Right kidney (tissue), 1 donor: ENCODE measurements around the gene CMTM5.
A peak's percentile ranks its signal among the peaks of the same experiment; 100 is the strongest.

Experiments
- DNase-seq: peaks from one replicate; pipeline ENCODE4 v3.0.0-alpha.2; 2016

Gene CMTM5

DNA sequence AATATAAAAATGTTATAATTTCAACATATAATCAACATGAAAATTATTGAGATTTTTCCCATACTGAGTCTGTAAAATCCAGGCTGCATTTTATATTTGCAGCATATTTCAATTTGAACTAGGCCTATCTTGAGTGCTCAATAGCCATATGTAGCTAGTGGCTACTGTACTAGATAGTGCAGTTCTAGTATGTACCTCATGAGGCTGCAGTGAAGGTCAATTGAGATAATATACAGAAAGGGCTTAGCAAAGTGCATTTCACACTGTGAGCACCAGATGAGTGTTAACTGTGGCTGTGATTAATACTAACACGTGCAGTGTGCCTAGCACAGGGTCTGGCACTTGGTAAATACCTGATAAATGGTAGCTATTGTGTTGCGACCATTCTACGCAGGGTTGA lies 18.8 kb upstream of the CMTM5 start:
- DNase-seq, result no peak

DNA sequence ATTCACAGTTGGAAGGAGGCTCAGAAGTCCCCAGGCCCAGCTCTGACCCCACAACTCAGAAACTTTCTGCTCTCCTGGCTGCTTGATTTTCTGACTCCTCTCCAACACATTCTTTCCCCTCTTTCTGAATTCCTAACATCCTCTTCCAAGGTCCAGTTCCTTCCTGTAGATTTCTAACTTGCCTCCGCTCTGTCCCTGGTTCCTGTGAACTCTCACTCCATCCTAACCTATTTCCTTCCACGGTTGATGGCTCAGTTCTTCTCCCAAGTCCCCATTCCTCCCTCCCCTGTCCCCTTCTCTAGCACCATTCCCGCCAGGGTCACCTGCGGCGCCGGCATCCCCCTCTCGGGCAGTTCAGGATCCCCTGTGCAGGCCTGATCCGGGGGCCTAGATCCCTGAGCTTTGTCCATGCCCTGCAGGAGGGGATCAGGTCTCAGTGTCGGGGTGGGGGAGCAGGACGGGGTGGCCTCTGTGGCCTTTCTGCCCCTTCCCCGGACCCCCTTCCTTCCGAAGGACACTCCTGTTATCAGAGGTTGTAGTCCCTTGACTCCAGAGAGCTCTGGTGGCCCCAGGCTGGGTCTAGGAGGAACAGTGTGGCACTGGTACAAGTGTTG lies 18.2 kb upstream of the CMTM5 start:
- DNase-seq, result no peak

DNA sequence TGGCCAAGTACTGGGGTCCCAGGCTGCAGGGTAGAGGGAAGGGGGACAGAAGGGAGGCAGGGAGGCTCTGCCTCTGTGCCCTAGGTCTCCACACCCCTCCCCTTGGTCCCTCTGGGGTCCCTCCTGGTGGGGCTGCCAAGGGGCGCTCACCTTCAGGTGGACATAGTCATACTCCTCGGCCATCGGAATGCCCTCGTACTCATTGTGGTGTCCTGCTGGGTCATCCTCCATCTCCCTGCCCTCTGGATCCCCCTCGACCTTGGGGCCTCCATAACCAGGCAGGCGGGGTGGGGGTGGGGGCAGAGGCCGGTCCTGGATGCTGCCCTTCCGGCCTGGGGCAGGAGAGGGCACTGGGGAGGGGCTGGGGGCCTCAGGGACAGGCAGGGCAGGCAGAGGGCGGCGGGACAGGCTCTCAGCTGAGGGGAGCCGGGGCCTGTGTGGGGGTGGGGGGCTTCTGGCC lies 17.6 kb upstream of the CMTM5 start:
- no peak for DNase-seq

DNA sequence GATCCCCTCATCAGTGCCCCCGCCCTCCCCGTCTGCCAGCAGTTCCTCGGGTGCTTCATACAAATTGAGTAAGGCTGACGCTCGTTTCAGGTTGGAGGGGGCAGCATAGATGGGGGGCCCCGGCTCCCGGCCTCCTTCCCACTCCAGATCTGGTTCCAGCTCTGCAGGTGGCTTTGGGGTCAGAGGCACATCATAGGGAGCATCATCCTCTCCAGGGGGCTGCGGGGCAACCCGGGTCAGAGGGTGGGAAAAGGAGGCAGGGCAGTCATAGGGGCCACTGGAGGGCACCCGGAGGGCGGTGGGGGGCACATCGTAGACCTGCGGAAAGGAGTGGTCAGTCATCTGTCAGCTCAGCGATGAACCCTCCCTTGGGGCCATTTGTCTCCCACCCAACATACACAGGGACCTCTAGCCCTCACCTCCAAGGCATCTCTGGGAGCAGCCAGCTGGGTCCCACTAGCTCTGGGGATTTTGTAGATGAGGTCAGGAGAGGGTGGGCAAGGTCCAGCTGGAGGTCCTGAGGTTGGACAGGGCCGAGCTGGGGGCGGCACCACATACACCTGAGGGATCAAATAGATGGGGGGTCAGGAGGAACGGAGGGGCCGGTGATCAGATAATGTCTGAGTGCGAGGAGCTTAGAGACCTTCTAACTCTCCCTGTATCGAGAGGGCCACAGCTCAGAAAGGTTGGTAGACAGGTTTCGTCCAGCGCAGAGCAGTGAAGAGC lies 17.0 kb upstream of the CMTM5 start:
- DNase-seq, result no peak

DNA sequence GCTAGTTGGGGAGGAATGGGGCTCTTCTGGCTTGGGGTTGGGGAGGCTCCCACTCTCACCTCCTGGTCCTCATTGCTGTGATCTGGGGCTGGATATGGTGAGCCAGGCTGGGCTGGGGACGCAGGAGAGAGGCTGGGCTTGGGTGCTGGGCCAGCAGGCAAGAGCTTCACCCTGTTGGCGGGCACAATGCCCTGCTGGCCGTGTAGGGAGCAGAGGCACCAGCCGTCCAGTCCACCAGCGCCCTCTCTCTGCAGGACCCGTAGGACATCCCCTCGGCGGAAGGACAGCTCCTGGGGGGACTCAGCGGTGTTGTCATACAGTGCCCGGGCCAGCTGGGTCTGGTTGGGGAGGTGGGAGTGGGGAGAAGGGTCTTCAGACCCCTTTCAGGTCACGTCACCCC lies 16.4 kb upstream of the CMTM5 start:
- no peak for DNase-seq

DNA sequence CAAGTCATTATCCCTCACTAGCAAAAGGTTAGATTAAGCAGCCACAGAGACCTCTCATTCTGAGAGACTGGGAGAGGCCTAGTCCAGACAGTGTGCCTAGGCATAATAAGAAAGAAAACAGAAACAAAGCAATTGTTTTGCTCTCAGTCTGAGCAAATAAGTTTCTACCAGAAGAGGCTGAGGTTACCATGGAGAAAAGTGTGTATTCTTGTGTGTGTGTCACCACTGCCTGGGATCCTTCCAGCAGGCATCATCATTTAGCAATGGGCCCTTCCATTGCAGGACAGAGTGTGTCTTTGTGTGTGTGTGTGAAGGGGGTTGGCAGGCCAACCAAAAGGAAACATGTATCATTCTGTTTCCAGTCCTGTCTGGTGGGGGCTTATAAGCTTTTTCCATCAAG lies 15.5 kb upstream of the CMTM5 start:
- DNase-seq, result no peak

DNA sequence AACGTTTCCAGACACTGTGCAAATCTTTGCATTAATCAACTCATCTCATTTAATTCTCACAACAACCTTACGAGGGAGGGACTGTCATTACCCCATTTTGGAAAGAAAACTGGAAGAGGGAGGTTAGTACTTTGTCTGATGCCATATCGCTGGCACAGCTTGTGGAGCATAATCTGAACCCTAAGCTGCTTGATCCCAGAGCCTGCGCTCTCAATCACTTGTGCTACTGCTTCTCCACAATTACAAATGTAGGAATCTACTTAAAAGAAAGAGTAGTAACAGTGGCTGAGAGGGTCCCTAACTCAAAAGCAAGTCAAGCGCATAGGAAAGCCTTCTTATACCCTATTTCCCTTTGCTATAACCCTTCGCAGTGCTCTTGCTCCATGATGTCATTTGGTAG lies 15.1 kb upstream of the CMTM5 start:
- DNase-seq, result no peak

DNA sequence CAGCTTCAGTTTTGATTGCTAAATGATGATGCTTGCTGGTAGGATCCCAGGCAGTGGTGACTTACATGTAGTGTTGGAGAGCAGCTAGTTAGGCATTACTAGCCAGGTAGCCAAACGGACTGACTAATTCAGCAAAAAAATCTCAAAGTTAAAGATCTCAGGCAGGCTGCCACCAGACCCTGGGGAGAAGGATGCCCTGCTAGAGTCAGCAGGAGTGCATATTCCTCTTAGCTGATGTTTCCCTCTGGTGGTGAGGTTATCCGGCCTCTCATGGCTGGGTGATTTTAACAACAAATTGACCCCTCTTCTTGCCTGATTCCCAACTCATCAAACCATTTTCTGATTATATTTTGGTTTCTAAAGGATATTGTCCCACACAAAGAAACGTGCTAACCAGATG lies 14.6 kb upstream of the CMTM5 start:
- DNase-seq, result no peak

DNA sequence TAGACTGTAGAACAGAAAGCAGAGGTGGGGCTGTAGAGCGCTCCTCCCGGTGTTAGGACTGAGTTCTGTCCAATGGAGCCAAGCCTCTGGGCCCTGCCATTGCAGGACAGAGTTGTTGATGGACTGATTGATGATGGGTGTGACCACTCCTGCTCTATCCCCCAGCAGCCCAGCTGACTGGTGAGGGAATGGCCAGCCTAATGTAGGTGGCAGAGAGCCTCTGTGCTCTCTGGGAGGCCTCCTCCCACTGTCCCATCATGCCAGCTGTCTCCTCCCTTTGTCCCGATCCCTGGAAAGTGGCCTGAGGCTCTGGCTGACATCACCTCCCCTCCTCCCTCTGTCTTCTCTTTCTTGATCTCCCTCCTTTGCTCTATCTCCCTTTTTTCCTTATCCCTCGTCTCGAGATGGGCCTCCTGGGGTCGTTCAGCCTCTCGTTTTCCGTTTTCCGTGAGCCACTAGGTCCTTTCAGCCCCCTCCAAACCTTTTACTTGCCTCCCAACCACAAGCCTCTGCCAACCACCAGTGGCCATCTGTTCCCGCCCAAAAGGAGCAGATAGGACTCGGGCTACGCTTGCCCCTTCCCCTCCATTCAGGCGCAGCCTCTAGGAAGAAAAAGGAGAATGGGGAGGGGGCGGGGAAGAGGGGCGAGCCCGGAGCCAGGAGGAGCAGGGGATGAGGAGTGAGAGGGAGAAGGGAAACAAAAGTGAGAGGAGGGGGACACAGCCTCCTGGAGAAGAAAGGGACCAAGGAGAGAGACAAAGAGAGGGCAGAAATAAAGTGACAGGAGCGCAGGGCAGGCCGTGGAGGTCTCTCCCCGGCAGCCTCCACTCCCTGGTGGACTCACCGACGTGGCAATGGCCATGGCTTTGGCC lies 12.4 kb upstream of the CMTM5 start:
- DNase-seq, result peak; percentile 84

DNA sequence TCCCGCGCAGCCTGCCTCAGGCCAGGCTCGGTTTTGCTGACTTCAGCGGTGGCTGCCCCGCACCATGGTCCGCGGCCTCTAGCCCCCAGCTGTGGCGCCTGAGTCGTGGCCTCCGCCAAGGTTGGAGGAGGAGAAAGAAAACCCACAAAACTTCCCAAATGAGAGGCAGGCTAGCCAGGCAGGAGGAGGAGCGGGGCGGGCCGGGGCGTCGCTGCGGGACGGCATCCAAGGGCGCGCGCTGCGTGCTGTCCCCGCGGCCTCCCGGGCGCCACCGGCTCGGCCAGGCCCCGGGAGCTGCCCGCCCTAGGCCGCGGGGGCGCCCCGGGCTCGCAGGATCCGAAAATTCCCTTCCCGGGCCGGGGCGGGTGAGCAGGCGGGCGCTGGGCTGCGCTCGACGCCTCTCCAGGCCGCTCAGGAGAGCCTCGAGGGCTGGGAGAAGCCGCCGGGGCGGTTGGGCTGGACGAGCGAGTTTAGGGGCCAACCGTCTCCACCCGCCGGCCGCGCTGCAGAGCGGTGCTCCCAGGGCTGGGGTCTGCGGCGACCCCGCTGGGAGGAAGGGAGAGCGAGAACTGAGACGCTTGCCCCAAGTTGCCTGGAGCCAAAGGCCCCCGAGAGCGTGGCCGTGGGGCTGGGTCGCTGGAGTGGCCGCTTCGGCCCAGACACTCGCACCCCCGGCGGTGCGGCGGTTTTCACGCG lies 11.7 kb upstream of the CMTM5 start, which contains the start of gene EFS:
Gene EFS (minus strand): TSS at position 137 of the 696 bp plus-strand sequence. CDS start 147 bp downstream, outside the sequence.
- peak; percentile 89 for DNase-seq

DNA sequence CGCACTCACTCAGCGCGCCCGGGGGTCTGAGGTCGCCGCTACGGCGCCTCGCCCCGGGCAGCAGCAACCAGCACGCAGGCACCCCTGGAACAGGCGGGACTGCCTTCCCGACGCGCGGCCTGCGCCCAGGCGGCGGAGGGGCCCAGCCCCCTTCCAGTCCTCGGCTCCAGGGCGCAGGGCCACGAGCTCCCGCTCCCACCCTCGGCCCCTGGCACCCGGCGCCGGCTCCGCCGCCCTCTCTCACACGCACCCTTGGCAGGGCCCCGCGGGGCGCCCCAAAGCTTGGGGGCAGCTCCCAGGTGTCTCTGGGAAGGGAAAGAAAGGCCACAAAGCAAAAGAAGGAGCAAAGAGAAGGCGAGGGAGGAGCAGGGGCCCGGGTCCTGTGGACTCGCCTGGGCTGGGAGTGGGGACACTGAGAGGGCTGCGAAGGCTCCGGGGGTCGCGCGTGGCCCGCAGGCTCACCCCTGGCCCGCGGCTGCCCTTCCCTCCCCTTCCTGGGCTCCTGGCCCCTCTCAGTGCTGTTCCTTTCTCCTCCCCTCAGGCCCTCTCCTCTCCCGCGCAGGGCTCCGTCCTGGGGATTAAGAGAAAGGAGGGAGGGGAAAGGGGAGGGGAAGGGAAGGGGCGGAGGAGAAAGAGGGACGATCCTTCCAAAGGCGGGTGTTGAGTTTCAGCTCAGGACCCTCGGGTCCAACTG lies 11.0 kb upstream of the CMTM5 start:
- DNase-seq, result peak; percentile 95

DNA sequence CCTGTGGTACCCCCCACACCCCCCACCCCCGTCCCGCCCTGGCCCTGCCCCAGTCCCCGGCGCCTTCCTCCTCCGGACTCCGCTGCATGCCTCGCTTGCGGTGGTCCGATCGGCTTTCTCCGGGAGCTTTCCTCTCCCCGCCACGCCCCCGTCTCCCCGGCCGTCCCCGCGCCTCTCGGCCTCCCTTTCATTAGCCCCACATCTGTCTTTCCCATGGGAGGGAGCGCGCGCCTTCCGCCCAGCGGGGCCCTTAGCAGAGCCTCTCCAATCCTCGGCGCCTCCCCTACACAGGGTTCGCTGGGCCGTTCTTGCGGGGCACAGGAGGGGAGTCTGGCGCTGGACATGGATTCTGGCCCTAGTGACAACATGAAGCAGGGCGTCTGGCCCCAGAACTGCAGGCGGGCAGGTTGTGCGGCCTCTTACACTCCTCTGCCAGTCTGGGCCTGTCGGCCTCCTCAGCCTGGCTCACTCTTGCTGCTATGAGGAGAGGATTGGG lies 10.4 kb upstream of the CMTM5 start:
- DNase-seq, result peak; percentile 83

DNA sequence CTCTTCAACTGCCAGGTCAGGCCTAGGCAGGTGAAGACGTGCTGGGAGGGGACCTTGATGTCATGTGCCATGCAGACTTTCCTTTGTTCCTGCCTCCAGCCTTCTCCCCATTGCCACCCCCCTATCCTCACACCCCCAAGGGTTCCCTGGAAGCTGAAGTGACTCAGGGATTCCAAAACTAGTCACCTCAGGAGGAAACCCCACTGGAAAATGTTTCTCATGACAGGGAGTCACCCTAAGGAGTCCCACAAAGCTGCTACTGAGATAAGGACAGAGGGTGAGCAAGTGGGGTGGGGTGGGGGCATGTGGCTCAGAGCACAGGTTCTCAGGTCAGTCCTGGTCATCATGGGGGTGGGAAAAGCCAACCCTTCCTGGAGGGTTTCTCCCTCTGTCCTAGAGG lies 6.6 kb upstream of the CMTM5 start:
- no peak for DNase-seq

DNA sequence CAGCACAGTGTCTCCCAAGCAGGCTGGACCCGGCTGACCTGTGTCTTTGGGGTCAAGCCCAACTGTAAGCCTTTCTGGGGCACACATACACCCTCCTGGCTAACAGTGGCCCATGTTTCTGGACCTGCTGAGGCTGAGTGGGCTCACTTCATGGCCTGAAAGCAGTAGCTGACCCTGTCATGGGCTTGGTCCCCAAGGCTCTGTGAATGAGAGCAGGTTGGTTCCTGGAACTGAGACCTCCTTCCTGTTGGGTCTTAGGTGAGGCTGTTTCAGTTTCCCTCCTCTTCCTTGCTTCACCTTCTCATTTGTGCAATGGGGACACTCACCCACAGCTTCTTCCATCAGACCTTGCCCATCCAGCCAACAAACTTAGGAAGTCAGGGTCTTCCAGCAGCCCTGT lies 5.0 kb upstream of the CMTM5 start:
- no peak for DNase-seq

DNA sequence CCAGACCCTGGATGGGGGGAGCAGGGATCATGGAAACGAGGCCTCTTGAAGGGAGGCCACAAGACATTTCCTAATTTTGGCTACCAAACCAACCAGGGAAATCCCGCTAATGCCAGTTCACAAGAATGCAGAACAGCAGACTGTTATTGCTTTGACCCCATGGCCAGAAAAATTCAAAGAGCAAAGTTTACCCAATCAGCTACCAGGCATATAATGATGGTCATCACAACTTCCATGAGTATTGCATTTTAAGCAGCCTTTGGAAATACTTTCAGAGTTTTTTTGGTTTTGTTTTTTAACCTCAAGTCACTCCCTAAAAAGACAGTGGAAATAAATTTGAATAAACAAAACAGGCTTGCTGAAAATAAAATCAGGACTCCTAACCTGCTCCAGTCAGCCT lies 4.3 kb upstream of the CMTM5 start, which contains the start of gene IL25:
Gene IL25 (plus strand): TSS at position 301 of the 400 bp plus-strand sequence.
- no peak for DNase-seq

DNA sequence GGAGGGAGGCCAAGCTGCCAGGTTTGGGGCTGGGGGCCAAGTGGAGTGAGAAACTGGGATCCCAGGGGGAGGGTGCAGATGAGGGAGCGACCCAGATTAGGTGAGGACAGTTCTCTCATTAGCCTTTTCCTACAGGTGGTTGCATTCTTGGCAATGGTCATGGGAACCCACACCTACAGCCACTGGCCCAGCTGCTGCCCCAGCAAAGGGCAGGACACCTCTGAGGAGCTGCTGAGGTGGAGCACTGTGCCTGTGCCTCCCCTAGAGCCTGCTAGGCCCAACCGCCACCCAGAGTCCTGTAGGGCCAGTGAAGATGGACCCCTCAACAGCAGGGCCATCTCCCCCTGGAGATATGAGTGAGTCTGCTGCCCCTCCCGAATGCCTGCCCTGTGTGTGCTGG lies 3.8 kb upstream of the CMTM5 start:
- no peak for DNase-seq

DNA sequence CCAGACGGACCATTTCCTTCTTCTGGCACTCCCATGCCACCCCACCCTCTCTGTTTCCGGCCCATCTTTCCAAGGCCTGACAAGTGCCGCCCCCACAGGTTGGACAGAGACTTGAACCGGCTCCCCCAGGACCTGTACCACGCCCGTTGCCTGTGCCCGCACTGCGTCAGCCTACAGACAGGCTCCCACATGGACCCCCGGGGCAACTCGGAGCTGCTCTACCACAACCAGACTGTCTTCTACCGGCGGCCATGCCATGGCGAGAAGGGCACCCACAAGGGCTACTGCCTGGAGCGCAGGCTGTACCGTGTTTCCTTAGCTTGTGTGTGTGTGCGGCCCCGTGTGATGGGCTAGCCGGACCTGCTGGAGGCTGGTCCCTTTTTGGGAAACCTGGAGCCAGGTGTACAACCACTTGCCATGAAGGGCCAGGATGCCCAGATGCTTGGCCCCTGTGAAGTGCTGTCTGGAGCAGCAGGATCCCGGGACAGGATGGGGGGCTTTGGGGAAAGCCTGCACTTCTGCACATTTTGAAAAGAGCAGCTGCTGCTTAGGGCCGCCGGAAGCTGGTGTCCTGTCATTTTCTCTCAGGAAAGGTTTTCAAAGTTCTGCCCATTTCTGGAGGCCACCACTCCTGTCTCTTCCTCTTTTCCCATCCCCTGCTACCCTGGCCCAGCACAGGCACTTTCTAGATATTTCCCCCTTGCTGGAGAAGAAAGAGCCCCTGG lies 1.2 kb upstream of the CMTM5 start:
- no peak for DNase-seq

DNA sequence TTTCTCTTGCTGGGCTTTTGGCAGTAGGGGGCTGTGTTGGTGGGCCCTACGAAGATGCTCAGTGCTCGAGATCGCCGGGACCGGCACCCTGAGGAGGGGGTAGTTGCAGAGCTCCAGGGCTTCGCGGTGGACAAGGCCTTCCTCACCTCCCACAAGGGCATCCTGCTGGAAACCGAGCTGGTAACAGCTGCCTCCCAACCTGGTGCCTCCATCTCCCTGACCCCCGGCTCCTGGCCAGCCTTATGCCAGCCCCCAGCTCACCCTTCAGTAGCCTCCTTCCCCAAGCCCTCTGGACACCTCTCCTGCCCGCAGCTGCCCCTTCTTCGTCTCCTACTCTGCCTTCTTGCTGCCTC lies 328 bp downstream of the CMTM5 start:
- DNase-seq, result no peak

DNA sequence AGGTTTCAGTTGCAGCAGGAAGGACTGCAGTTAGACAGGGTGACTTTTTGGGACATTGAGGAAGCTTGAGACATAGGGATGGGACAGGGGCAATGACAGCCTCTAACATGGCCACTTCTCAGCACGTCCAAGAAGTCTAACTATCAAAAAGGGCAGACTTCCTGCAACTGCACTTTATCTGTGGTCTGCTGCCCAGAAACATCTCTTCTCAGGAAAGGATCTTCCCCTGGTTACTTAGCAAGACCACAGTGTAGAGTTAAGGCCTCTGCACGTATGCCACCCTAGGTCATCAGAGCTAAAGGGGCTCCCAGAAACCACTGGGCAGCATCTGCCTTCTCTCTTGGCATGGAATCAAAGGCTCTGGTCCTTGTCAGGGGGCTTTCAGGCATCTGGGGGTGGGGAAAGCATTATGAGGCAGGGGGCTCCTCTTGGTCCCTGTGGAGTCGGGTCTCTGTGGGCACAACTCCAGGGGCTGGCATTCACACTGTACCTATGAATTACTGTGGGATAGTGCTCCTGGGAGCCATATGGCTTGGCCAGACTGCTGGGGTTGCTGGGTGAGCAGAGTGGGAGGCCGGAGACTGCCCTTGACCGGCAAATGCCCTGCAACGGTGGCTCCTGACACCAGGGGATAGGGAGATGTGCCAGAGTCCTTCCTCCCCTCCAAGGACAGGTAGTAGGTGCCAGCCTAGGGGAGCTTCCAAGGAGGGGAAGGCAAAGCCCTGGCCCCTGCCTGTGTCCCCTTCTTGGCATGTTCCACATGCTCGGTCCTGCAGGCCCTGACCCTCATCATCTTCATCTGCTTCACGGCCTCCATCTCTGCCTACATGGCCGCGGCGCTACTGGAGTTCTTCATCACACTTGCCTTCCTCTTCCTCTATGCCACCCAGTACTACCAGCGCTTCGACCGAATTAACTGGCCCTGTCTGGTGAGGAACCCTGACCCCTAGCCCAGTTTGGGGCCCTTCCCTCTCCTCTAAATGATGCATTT lies 1.0 kb downstream of the CMTM5 start:
- no peak for DNase-seq
